ENCODE results near the gene DYDC2.
"Not testable (repeated sequence)": the region's sequence is repeated elsewhere in the genome, so short reads cannot be mapped to it uniquely, and the experiment has no call there.

- not testable (repeated sequence) for TF ChIP-seq RCOR1 (IDR thresholded peaks at IDR 0.05; ENCODE audit: borderline replicate concordance in 1 of 2, low read depth in 2 of 2, low read length in 2 of 2); ZBTB2 (IDR thresholded peaks at IDR 0.05); SP1 (CRISPR knock-in tag; IDR thresholded peaks at IDR 0.05); ETV6 (IDR thresholded peaks at IDR 0.05; ENCODE audit: borderline replicate concordance in 1 of 2, low read depth in 2 of 2, low read length in 1 of 2); ETV6 (CRISPR knock-in tag; IDR thresholded peaks at IDR 0.05; ENCODE audit: borderline replicate concordance); POLR2A (conservative IDR thresholded peaks at IDR 0.05); HMG20A (CRISPR knock-in tag; conservative IDR thresholded peaks at IDR 0.05)
Observed at GRCh38 chr10:80358925-80359324, 2.3 kb downstream of the DYDC2 start.
